ENCODE results near the gene TLL1. TPM values are rescaled to one million over a fixed set of nuclear protein-coding genes. Genes with fewer than 3 reads are reported as not detected.

Gene TLL1
- total RNA-seq, 1 experiment from 2014 or later: 0.46 TPM

DNA sequence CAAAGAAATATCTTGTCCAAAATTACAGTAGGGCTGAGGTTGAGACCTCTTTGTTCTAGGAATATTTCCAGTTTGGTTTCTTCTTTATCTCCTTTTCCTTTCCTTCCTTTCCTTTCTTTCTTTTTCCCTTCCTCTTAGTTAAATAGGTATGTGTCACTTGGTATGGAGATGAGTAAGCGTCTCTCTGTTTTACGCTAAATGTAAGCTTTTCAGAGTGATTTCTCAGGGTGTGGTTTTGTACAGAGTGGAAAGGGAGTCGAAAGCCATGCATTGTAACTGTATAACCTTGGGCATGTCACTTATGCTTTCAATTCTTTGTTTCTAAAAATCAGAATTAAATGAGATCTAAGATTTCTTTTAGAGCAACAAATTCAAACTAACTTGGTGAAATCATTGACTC lies 54.8 kb downstream of the TLL1 start:
- Histone ChIP-seq H3K9me2 (ENCODE audit: insufficient read depth) (no peaks in the 10 kb centered on the region), H3K4me3 (no peak overlapping the region), H3F3A (ENCODE audit: insufficient read depth, low read depth) (no peaks in the 10 kb centered on the region), H3K27me3 (ENCODE audit: insufficient read depth, low read depth) (no peaks in the 10 kb centered on the region), H3K4me2 (no peak overlapping the region), H2AFZ (no peak overlapping the region), H3K36me3 (ENCODE audit: low read depth) (no peaks in the 10 kb centered on the region), H3K79me2 (ENCODE audit: low read depth) (no peaks in the 10 kb centered on the region), H3K4me1 (replicated peaks; ENCODE audit: insufficient read depth) (no peaks in the 10 kb centered on the region), H3K9me3 (ENCODE audit: insufficient read depth, low read depth) (no peaks in the 10 kb centered on the region), H3K27ac (no peak overlapping the region), H4K20me1 (ENCODE audit: insufficient read depth) (no peaks in the 10 kb centered on the region)
- intact Hi-C loops (cut with micrococcal nuclease; ENCODE audit: unreplicated experiment): no loop called here
- POLR2A ChIA-PET (ENCODE audit: unreplicated experiment): no interaction called here
- DNase-seq: no peak
- BruUV-seq (replicated peaks): no TSS peak
- no peak for TF ChIP-seq EZH2 (IDR thresholded peaks at IDR 0.05; ENCODE audit: low read depth)
- TF ChIP-seq, protein P1, sequence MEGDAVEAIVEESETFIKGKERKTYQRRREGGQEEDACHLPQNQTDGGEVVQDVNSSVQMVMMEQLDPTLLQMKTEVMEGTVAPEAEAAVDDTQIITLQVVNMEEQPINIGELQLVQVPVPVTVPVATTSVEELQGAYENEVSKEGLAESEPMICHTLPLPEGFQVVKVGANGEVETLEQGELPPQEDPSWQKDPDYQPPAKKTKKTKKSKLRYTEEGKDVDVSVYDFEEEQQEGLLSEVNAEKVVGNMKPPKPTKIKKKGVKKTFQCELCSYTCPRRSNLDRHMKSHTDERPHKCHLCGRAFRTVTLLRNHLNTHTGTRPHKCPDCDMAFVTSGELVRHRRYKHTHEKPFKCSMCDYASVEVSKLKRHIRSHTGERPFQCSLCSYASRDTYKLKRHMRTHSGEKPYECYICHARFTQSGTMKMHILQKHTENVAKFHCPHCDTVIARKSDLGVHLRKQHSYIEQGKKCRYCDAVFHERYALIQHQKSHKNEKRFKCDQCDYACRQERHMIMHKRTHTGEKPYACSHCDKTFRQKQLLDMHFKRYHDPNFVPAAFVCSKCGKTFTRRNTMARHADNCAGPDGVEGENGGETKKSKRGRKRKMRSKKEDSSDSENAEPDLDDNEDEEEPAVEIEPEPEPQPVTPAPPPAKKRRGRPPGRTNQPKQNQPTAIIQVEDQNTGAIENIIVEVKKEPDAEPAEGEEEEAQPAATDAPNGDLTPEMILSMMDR (conservative IDR thresholded peaks at IDR 0.05): no peak
- CTCF ChIA-PET: no interaction called here

DNA sequence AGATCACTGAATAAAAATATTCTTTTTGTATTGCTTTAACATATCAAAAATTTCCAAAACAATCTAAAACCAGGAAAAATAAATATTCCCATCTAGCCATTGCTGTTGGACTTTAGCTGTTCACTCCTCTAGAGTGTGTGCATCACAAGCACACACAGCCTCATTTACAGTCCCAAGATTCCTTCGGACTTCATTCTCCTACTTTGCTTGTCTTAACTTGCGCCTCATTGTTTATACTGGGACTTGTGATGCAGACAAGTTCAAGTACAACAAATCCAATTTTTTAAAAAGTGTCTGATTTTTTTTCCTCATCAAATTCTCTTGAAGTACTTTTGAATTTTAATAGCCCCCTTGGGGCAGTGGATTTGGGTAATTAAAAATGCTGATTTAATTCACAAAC lies 55.6 kb downstream of the TLL1 start:
- ChIA-PET CTCF (no interaction called here), POLR2A (ENCODE audit: unreplicated experiment) (no interaction called here)
- Histone ChIP-seq H3F3A (ENCODE audit: insufficient read depth, low read depth) (no peaks in the 10 kb centered on the region), H3K4me3 (no peak overlapping the region), H3K36me3 (ENCODE audit: low read depth) (no peaks in the 10 kb centered on the region), H3K9me3 (ENCODE audit: insufficient read depth, low read depth) (no peaks in the 10 kb centered on the region), H2AFZ (no peak overlapping the region), H3K79me2 (ENCODE audit: low read depth) (no peaks in the 10 kb centered on the region), H3K4me2 (no peak overlapping the region), H3K4me1 (replicated peaks; ENCODE audit: insufficient read depth) (no peaks in the 10 kb centered on the region), H3K27ac (no peak overlapping the region), H4K20me1 (ENCODE audit: insufficient read depth) (no peaks in the 10 kb centered on the region), H3K9me2 (ENCODE audit: insufficient read depth) (no peaks in the 10 kb centered on the region), H3K27me3 (ENCODE audit: insufficient read depth, low read depth) (no peaks in the 10 kb centered on the region)
- no peak for DNase-seq
- TF ChIP-seq, protein P1 (conservative IDR thresholded peaks at IDR 0.05): no peak
- TF ChIP-seq EZH2 (IDR thresholded peaks at IDR 0.05; ENCODE audit: low read depth): no peak
- intact Hi-C loops (cut with micrococcal nuclease; ENCODE audit: unreplicated experiment): no loop called here
- BruUV-seq (replicated peaks): no TSS peak

DNA sequence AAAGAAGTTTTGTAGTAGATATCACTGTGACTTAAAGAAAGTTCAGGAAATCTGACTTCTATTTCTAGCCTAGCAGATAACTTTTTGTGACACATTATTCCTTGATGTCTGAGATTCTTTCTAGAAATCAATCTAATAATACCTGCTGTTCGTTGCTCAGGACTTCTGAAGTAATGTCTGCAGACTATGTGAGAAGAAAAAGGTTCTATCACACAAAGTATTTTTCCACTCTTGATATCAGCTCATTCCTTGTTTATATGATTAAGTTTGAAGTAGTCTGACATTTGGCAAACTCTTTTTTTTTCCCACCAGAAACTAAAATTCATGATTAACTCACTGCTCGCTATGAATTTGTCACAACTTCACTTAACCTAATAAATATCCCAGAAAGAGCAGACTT lies 56.6 kb downstream of the TLL1 start:
- Histone ChIP-seq H2AFZ (no peak overlapping the region), H3K36me3 (ENCODE audit: low read depth) (no peaks in the 10 kb centered on the region), H3K9me2 (ENCODE audit: insufficient read depth) (no peaks in the 10 kb centered on the region), H3K4me3 (no peak overlapping the region), H3K4me1 (replicated peaks; ENCODE audit: insufficient read depth) (no peaks in the 10 kb centered on the region), H3K9me3 (ENCODE audit: insufficient read depth, low read depth) (no peaks in the 10 kb centered on the region), H3K79me2 (ENCODE audit: low read depth) (no peaks in the 10 kb centered on the region), H3K27me3 (ENCODE audit: insufficient read depth, low read depth) (no peaks in the 10 kb centered on the region), H4K20me1 (ENCODE audit: insufficient read depth) (no peaks in the 10 kb centered on the region), H3K4me2 (no peak overlapping the region), H3F3A (ENCODE audit: insufficient read depth, low read depth) (no peaks in the 10 kb centered on the region), H3K27ac (no peak overlapping the region)
- ChIA-PET POLR2A (ENCODE audit: unreplicated experiment) (no interaction called here), CTCF (no interaction called here)
- intact Hi-C loops (cut with micrococcal nuclease; ENCODE audit: unreplicated experiment): no loop called here
- no peak for DNase-seq
- no TSS peak for BruUV-seq (replicated peaks)
- no peak for TF ChIP-seq EZH2 (IDR thresholded peaks at IDR 0.05; ENCODE audit: low read depth)
- TF ChIP-seq, protein P1 (conservative IDR thresholded peaks at IDR 0.05): no peak

Data from PC-9 (cell line).